B cell (primary cell): ENCODE data around the gene MED6. TPM values are rescaled to one million over a fixed set of nuclear protein-coding genes. Genes with fewer than 3 reads are reported as not detected.
A peak's percentile ranks its signal among the peaks of the same experiment; 100 is the strongest.

Experiments
- ATAC-seq: fragments of 200-7000 bp; cut with Tn5 transposase; one replicate; pipeline ENCODE4 v1.10.0; 2021; ENCODE audit warnings: low read depth, mild to moderate bottlenecking, moderate number of reproducible peaks, moderate library complexity
- CTCF ChIA-PET: fragments of 350-600 bp; sonication (Branson Sonifier 250); formaldehyde crosslinking; loops from one replicate; lab custom pipeline; 2021; ENCODE audit warnings: antibody characterized with exemption, inconsistent platforms; lab: Charles Lee
- POLR2A ChIA-PET: fragments of 350-600 bp; sonication (Branson Sonifier 250); formaldehyde crosslinking; loops from one replicate; lab custom pipeline; 2021; ENCODE audit warnings: antibody characterized with exemption; lab: Charles Lee
- DNase-seq: peaks from one replicate; pipeline ENCODE4 v3.0.0; 2013
- H2AFZ ChIP-seq: 2 replicates; pipeline ENCODE4 v1.6.1; 2012; ENCODE audit warnings: mild to moderate bottlenecking, low read depth, low read length; ENCODE audit not compliant: insufficient read depth, poor library complexity, severe bottlenecking
- H3K27ac ChIP-seq, 2 donors: 1 replicate in 1 of 2; 2 replicates in 1 of 2; pipeline ENCODE4 v1.5.1; 2012 to 2013; ENCODE audit warnings: low read length in 2 of 2, mild to moderate bottlenecking in 2 of 2, moderate library complexity in 1 of 2
- H3K27me3 ChIP-seq, 4 experiments: fragments of 200-600 bp in 1 of 4; sonication (generic) in 1 of 4; replicated peaks in 1 of 4; 1 replicate in 2 of 4; 2 replicates in 2 of 4; pipeline versions ENCODE4 v1.6.1 to v1.7.0; 2013 to 2016; ENCODE audit warnings: low read length in 3 of 4, mild to moderate bottlenecking in 2 of 4, mixed read lengths in 1 of 4, moderate library complexity in 1 of 4; ENCODE audit not compliant: insufficient read depth in 4 of 4, control insufficient read depth in 3 of 4; ENCODE audit errors: control extremely low read depth in 1 of 4
- H3K36me3 ChIP-seq, 2 experiments: replicated peaks in 1 of 2; 1 replicate in 1 of 2; 2 replicates in 1 of 2; pipeline versions ENCODE4 v1.6.1 to v1.7.1; 2013; ENCODE audit warnings: low read length in 1 of 2; ENCODE audit not compliant: insufficient read depth in 2 of 2, control insufficient read depth in 1 of 2; ENCODE audit errors: control extremely low read depth in 1 of 2, extremely low read depth in 1 of 2
- H3K4me1 ChIP-seq, 2 donors: fragments of 200-600 bp in 1 of 2; sonication (generic) in 1 of 2; 1 replicate in 1 of 2; 2 replicates in 1 of 2; pipeline versions ENCODE4 v1.5.1 to v1.6.1; 2013 to 2017; ENCODE audit warnings: low read length in 2 of 2; ENCODE audit not compliant: control insufficient read depth in 2 of 2, insufficient read depth in 2 of 2
- H3K4me2 ChIP-seq: replicated peaks from 2 replicates; pipeline ENCODE3; 2012; ENCODE audit warnings: mild to moderate bottlenecking, low read depth, low read length; ENCODE audit not compliant: poor library complexity, severe bottlenecking
- H3K4me3 ChIP-seq, 5 experiments: fragments of 200-600 bp in 1 of 5; sonication (generic) in 1 of 5; 1 replicate in 3 of 5; 2 replicates in 2 of 5; pipeline versions ENCODE4 v1.5.1 to v1.7.0; 2011 to 2016; ENCODE audit warnings: low read length in 4 of 5, mild to moderate bottlenecking in 4 of 5, low read depth in 2 of 5, control low read depth in 1 of 5, moderate library complexity in 1 of 5; ENCODE audit not compliant: insufficient read depth in 1 of 5; ENCODE audit errors: control extremely low read depth in 1 of 5, extremely low read depth in 1 of 5
- H3K79me2 ChIP-seq: fragments of 200-600 bp; sonication (generic); one replicate; pipeline ENCODE4 v1.6.0; 2016; ENCODE audit warnings: low read length; ENCODE audit not compliant: control insufficient read depth, insufficient read depth
- H3K9ac ChIP-seq: fragments of 200-600 bp; sonication (generic); 2 replicates; pipeline ENCODE4 v1.6.1; 2017; ENCODE audit warnings: mild to moderate bottlenecking, low read length, moderate library complexity
- H3K9me3 ChIP-seq, 3 donors: one replicate each; pipeline versions ENCODE4 v1.6.1 to v1.7.1; 2013; ENCODE audit warnings: low read length in 2 of 3; ENCODE audit not compliant: control insufficient read depth in 2 of 3, insufficient read depth in 1 of 3; ENCODE audit errors: control extremely low read depth in 1 of 3
- H4K20me1 ChIP-seq: 2 replicates; pipeline ENCODE4 v1.6.0; 2012; ENCODE audit warnings: mild to moderate bottlenecking, low read length; ENCODE audit not compliant: insufficient read depth, control insufficient read depth, poor library complexity, severe bottlenecking
- H3K27ac Mint-ChIP-seq: one replicate; pipeline ENCODE4 v1.8.0; 2021; ENCODE audit warnings: mixed read lengths
- H3K27me3 Mint-ChIP-seq: one replicate; pipeline ENCODE4 v1.8.0; 2021; ENCODE audit warnings: mixed read lengths
- H3K4me1 Mint-ChIP-seq: one replicate; pipeline ENCODE4 v1.8.0; 2021; ENCODE audit warnings: mixed read lengths
- H3K4me3 Mint-ChIP-seq: one replicate; pipeline ENCODE4 v1.8.0; 2021; ENCODE audit warnings: mixed read lengths
- H3K9me3 Mint-ChIP-seq: one replicate; pipeline ENCODE4 v1.8.0; 2022; ENCODE audit warnings: mixed read lengths; ENCODE audit not compliant: insufficient read depth
- CTCF ChIP-seq: fragments of 200-600 bp; IDR thresholded peaks from one replicate; pipeline ENCODE4 v1.8.0; 2022; ENCODE audit warnings: antibody characterized with exemption, mild to moderate bottlenecking
- EZH2 ChIP-seq: IDR thresholded peaks from 2 replicates; pipeline ENCODE4 v1.6.1; 2012; ENCODE audit warnings: borderline replicate concordance, low read depth, mild to moderate bottlenecking, moderate library complexity, low read length; ENCODE audit not compliant: insufficient read depth, poor library complexity, severe bottlenecking
- WGBS: methylation state at CpG from one replicate; pipeline ENCODE4 v1.1.5; 2013; ENCODE audit warnings: missing lambda C conversion rate; ENCODE audit not compliant: insufficient coverage; 5-methylcytosine and 5-hydroxymethylcytosine counted together
- intact Hi-C: fragments of 100-400 bp; cut with micrococcal nuclease; formaldehyde crosslinking; loops from one replicate; pipeline ENCODE4 v1.10.0; 2022
- polyA plus RNA-seq: library from polyadenylated mRNA; depleted of rRNA; stranded (reverse); fragments of >200 nt; gene quantifications from 2 replicates; pipeline ENCODE4 v1.2.3, GENCODE V29; 2012
- total RNA-seq, 2 donors: library from RNA; stranded (reverse); fragments of 120-200 nt in 1 of 2; gene quantifications; 1 replicate in 1 of 2; 2 replicates in 1 of 2; pipeline versions ENCODE4 v1.2.3 to v1.2.4, GENCODE V29; 2013 to 2022

The MED6 gene
- total and polyA plus RNA-seq, 2 donors (not counting 1 experiment from before 2014, with no cell fraction given), result 30.4 to 71.0 TPM

DNA sequence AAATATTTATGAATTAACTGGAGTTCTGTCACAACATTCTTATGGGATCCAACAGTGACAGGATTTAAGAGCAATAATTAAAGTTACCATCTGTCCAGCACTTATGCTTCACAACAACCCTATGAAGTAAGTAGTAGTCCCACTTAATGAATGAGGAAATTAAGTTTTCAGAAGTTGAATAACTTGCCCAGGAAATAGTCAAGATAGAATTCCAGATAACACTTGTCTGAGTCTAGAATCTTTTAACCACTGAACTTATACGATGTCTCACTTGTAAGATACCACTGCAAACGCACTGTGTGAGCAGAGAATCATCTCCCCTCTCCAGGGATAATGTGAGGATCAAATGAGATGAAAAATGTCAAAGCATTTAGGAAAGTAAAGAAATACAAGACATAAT, 38.0 kb upstream of the MED6 start:
- no peak overlapping the region for H3K4me2 ChIP-seq
- peaks cover 5 to 15% (median 7%) of the 10 kb centered on the region in 3 donors for H3K9me3 ChIP-seq
- no CpG with 5 or more reads among the region's 2 CpGs for WGBS
- TF ChIP-seq CTCF (no peak), EZH2 (no peak)
- H3K4me1 Mint-ChIP-seq, result peaks cover 52% of the 10 kb centered on the region
- no peak overlapping the region for H2AFZ ChIP-seq
- peak overlapping the region; percentile 53 for H3K27ac Mint-ChIP-seq
- no peaks in the 10 kb centered on the region for H3K27me3 ChIP-seq
- no peak overlapping the region for H3K9ac ChIP-seq
- ATAC-seq (no peak), DNase-seq (no peak)
- intact Hi-C loops, result no loop called here
- peaks cover 37 to 39% of the 10 kb centered on the region in 2 donors for H3K4me1 ChIP-seq
- no peaks in the 10 kb centered on the region for H3K27me3 Mint-ChIP-seq
- peaks cover 0 to 8% of the 10 kb centered on the region in 2 experiments for H3K36me3 ChIP-seq
- H3K4me3 ChIP-seq, result no peak overlapping the region
- no peaks in the 10 kb centered on the region for H4K20me1 ChIP-seq
- CTCF ChIA-PET, result interaction anchor here (0.8 kb wide), 1 partner anchor 11 kb away, joined by 3 read pairs; no protein-coding TSS in a partner anchor
- H3K79me2 ChIP-seq, result peaks cover 52% of the 10 kb centered on the region
- no peak overlapping the region for H3K4me3 Mint-ChIP-seq
- peaks cover 4% of the 10 kb centered on the region for H3K9me3 Mint-ChIP-seq
- POLR2A ChIA-PET, result no interaction called here
- H3K27ac ChIP-seq, result peak overlapping the region in 1 of 2 donors; percentile 30

GRCh38 chr14:70635971-70636595, 35.6 kb upstream of the MED6 start:
- H3K4me2 ChIP-seq, result peak overlapping the region; percentile 23
- ATAC-seq (no peak), DNase-seq (no peak)
- peaks cover 4% of the 10 kb centered on the region for H3K9me3 Mint-ChIP-seq
- H3K4me1 Mint-ChIP-seq, result peaks cover 41% of the 10 kb centered on the region
- WGBS, result 100% methylated on average over 6 of the region's 6 CpGs
- H2AFZ ChIP-seq, result no peak overlapping the region
- intact Hi-C loops, result no loop called here
- H3K4me3 Mint-ChIP-seq, result peak overlapping the region; percentile 37
- no peaks in the 10 kb centered on the region for H3K27me3 Mint-ChIP-seq
- peaks cover 32 to 35% of the 10 kb centered on the region in 2 donors for H3K4me1 ChIP-seq
- H3K9ac ChIP-seq, result no peak overlapping the region
- ChIA-PET POLR2A (interaction anchor here (1.5 kb wide), 1 partner anchor 173 kb away, joined by 4 read pairs; the partner anchor contains the start of gene MAP3K9), CTCF (interaction anchor here (1.0 to 1.9 kb wide), 5 partner anchors 10 to 77 kb away, joined by 3 to 10 read pairs (median 3); no protein-coding TSS in a partner anchor)
- H3K27ac Mint-ChIP-seq, result peak overlapping the region; percentile 68
- H3K27me3 ChIP-seq, result no peaks in the 10 kb centered on the region
- H3K9me3 ChIP-seq, result peaks cover 5 to 15% (median 7%) of the 10 kb centered on the region in 3 donors
- H4K20me1 ChIP-seq, result no peaks in the 10 kb centered on the region
- H3K79me2 ChIP-seq, result peaks cover 33% of the 10 kb centered on the region
- H3K36me3 ChIP-seq, result peaks cover 0 to 8% of the 10 kb centered on the region in 2 experiments
- H3K27ac ChIP-seq, result peak overlapping the region; percentile 30 to 63
- TF ChIP-seq EZH2 (no peak), CTCF (no peak)
- no peak overlapping the region for H3K4me3 ChIP-seq
